Colonic mucosa (tissue), 4 donors: ENCODE measurements around the gene DOCK8. TPM values are rescaled to one million over a fixed set of nuclear protein-coding genes. Genes with fewer than 3 reads are reported as not detected.
A peak's percentile ranks its signal among the peaks of the same experiment; 100 is the strongest.
"Not testable (repeated sequence)": the region's sequence is repeated elsewhere in the genome, so short reads cannot be mapped to it uniquely, and the experiment has no call there.

Experiments used
- DNase-seq: peaks from one replicate; pipeline ENCODE4 v3.0.0-alpha.2; 2020
- H3K27ac ChIP-seq: fragments of 200-600 bp; one replicate; pipeline ENCODE4 v1.8.0; 2021
- H3K27me3 ChIP-seq: fragments of 200-600 bp; one replicate; pipeline ENCODE4 v1.8.0; 2021
- H3K36me3 ChIP-seq: fragments of 200-600 bp; one replicate; pipeline ENCODE4 v1.8.0; 2021
- H3K4me1 ChIP-seq: fragments of 200-600 bp; one replicate; pipeline ENCODE4 v1.8.0; 2021; ENCODE audit warnings: mild to moderate bottlenecking
- H3K4me3 ChIP-seq: fragments of 200-600 bp; one replicate; pipeline ENCODE4 v1.8.0; 2021
- H3K9ac ChIP-seq, 2 donors: one replicate each; pipeline ENCODE4 v1.7.0; 2013; ENCODE audit warnings: control low read depth in 2 of 2, low read depth in 2 of 2, low read length in 2 of 2
- H3K9me3 ChIP-seq: fragments of 200-600 bp; one replicate; pipeline ENCODE4 v1.8.0; 2021
- CTCF ChIP-seq: fragments of 200-600 bp; IDR thresholded peaks from one replicate; pipeline ENCODE4 v1.8.0; 2022; ENCODE audit warnings: antibody characterized with exemption, mild to moderate bottlenecking
- intact Hi-C: fragments of 100-400 bp; cut with DNase I; formaldehyde crosslinking; loops from one replicate; pipeline ENCODE4 v1.14.1; 2022
- total RNA-seq, 2 donors: library from RNA; stranded (reverse); fragmentation: NEBNext Ultra II Directional in 1 of 2; extraction: Animal tissue kit (Norgen Biotek cat#: 25700) in 1 of 2; gene quantifications; one replicate each; pipeline ENCODE4 v1.2.1, GENCODE V29; 2021
- donor health status: healthy.
- donor health status: DM: no; HTN: no; CAD: no.
- donor health status: DM: no; HTN: no; CAD: no.

Gene DOCK8
- total RNA-seq: 1 to 10 TPM; 5.8 to 7.1 TPM

- DNase-seq: peak; percentile 67
- no peaks in the 10 kb centered on the region for H3K9me3 ChIP-seq
- TF ChIP-seq CTCF: no peak
- H3K4me3 ChIP-seq: peak within 1 kb of the TSS; percentile 65
- peak within 1 kb of the TSS; percentile 53 for H3K27ac ChIP-seq
- H3K9ac ChIP-seq: peak within 1 kb of the TSS; percentile 13 to 81
- no peaks in the 10 kb centered on the region for H3K27me3 ChIP-seq
- no peaks in the 10 kb centered on the region for H3K4me1 ChIP-seq
- H3K36me3 ChIP-seq: no peaks in the 10 kb centered on the region
- intact Hi-C loops: no loop called here
Measured at GRCh38 chr9:214648-215493, at the start of gene DOCK8. Gene DOCK8, plus strand, starts transcription at chr9:214865. Its CDS starts 112 bp downstream, at chr9:214977.

- H3K9me3 ChIP-seq, H3K9ac ChIP-seq, intact Hi-C loops, H3K4me1 ChIP-seq, H3K27ac ChIP-seq, H3K27me3 ChIP-seq, H3K4me3 ChIP-seq, H3K36me3 ChIP-seq, DNase-seq: not testable (repeated sequence)
Measured at GRCh38 chr9:169757-170156, 44.9 kb upstream of the DOCK8 start.

GRCh38 chr9:178140-178825 lies 36.4 kb upstream of the DOCK8 start:
- H3K36me3 ChIP-seq, H3K27ac ChIP-seq, H3K4me3 ChIP-seq, H3K9me3 ChIP-seq, H3K4me1 ChIP-seq, H3K27me3 ChIP-seq, intact Hi-C loops: not testable (repeated sequence)
- peak overlapping the region in 1 of 2 donors; percentile 43 for H3K9ac ChIP-seq
- peak; percentile 19 for DNase-seq

- intact Hi-C loops, H3K36me3 ChIP-seq, H3K4me3 ChIP-seq, H3K27me3 ChIP-seq, H3K27ac ChIP-seq, H3K4me1 ChIP-seq, H3K9me3 ChIP-seq, DNase-seq: not testable (repeated sequence)
- peak within 1 kb of the TSS in 1 of 2 donors; percentile 43 for H3K9ac ChIP-seq
Measured at GRCh38 chr9:178970-179383, 35.7 kb upstream of the DOCK8 start, which contains the start of gene ZNG1A. Gene ZNG1A, minus strand, starts transcription at chr9:179056. Its CDS starts 87 bp downstream, at chr9:178969.

GRCh38 chr9:199601-200000 lies 15.1 kb upstream of the DOCK8 start:
- H3K4me1 ChIP-seq, DNase-seq, H3K36me3 ChIP-seq, H3K27ac ChIP-seq, intact Hi-C loops, H3K4me3 ChIP-seq, H3K27me3 ChIP-seq, H3K9me3 ChIP-seq, H3K9ac ChIP-seq: not testable (repeated sequence)

- intact Hi-C loops: no loop called here
- no peak overlapping the region for H3K27ac ChIP-seq
- H3K4me1 ChIP-seq: no peaks in the 10 kb centered on the region
- no peak for DNase-seq
- no peaks in the 10 kb centered on the region for H3K9me3 ChIP-seq
- H3K36me3 ChIP-seq: no peaks in the 10 kb centered on the region
- no peak overlapping the region for H3K4me3 ChIP-seq
- no peaks in the 10 kb centered on the region for H3K27me3 ChIP-seq
- no peak for TF ChIP-seq CTCF
- no peak overlapping the region for H3K9ac ChIP-seq
Measured at GRCh38 chr9:206481-206880, 8.2 kb upstream of the DOCK8 start.

GRCh38 chr9:209143-209758 lies 5.4 kb upstream of the DOCK8 start:
- no peak for TF ChIP-seq CTCF
- Histone ChIP-seq H3K27me3 (no peaks in the 10 kb centered on the region), H3K36me3 (no peaks in the 10 kb centered on the region), H3K27ac (no peak overlapping the region), H3K4me1 (no peaks in the 10 kb centered on the region), H3K4me3 (no peak overlapping the region), H3K9me3 (no peaks in the 10 kb centered on the region), H3K9ac (no peak overlapping the region)
- no peak for DNase-seq
- intact Hi-C loops: no loop called here
